DOHH2 (cell line): ENCODE data around the gene PCDH15.

Experiments used
- EZH2phosphoT487 ChIP-seq: fragments of 200-600 bp; sonication (generic); IDR thresholded peaks from 2 replicates; pipeline ENCODE4 v1.6.1; 2017; ENCODE audit warnings: borderline replicate concordance, mild to moderate bottlenecking, antibody characterized with exemption, low read length, moderate library complexity, mixed read lengths
- TF ChIP-seq, protein P1 (sequence below): fragments of 200-600 bp; sonication (generic); IDR thresholded peaks from one replicate; pipeline ENCODE4 v1.5.1; 2014; ENCODE audit warnings: antibody characterized with exemption, mild to moderate bottlenecking, low read depth, low read length; ENCODE audit not compliant: poor library complexity, severe bottlenecking

- TF ChIP-seq, protein P1, sequence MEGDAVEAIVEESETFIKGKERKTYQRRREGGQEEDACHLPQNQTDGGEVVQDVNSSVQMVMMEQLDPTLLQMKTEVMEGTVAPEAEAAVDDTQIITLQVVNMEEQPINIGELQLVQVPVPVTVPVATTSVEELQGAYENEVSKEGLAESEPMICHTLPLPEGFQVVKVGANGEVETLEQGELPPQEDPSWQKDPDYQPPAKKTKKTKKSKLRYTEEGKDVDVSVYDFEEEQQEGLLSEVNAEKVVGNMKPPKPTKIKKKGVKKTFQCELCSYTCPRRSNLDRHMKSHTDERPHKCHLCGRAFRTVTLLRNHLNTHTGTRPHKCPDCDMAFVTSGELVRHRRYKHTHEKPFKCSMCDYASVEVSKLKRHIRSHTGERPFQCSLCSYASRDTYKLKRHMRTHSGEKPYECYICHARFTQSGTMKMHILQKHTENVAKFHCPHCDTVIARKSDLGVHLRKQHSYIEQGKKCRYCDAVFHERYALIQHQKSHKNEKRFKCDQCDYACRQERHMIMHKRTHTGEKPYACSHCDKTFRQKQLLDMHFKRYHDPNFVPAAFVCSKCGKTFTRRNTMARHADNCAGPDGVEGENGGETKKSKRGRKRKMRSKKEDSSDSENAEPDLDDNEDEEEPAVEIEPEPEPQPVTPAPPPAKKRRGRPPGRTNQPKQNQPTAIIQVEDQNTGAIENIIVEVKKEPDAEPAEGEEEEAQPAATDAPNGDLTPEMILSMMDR = no peak
- no peak for TF ChIP-seq EZH2phosphoT487
Measured at GRCh38 chr10:54728511-54728910, 72.5 kb downstream of the PCDH15 start.
